T-helper 1 cell (primary cell): ENCODE data around the gene TNFAIP8L2.
A peak's percentile ranks its signal among the peaks of the same experiment; 100 is the strongest.

Experiments
- DNase-seq, 5 donors: peaks; one replicate each; pipeline ENCODE4 v3.0.0-alpha.2; 2012 to 2020
- total RNA-seq, 4 donors: gene quantifications; one replicate each; lab custom pipeline; 2026; lab: John Stamatoyannopoulos, UW

The TNFAIP8L2 gene
- total RNA-seq: 1.1 to 7.9 (median 4.7) reads per million in 4 donors

- DNase-seq: peak; percentile 54 to 84 (median 63)
These were observed at the start of gene TNFAIP8L2 for GRCh38 chr1:151156515-151156819. TNFAIP8L2 (plus strand) TSS chr1:151156649; CDS start chr1:151158698, 2,049 bp downstream.

GRCh38 chr1:151106894-151107293 lies 49.6 kb upstream of the TNFAIP8L2 start:
- DNase-seq: no peak

- no peak for DNase-seq
These were observed 48.1 kb upstream of the TNFAIP8L2 start for GRCh38 chr1:151108331-151108730.

- DNase-seq: no peak
These were observed 42.6 kb upstream of the TNFAIP8L2 start for GRCh38 chr1:151113877-151114276.

- no peak for DNase-seq
These were observed 31.6 kb upstream of the TNFAIP8L2 start for GRCh38 chr1:151124763-151125403.

GRCh38 chr1:151128800-151129199 lies 27.6 kb upstream of the TNFAIP8L2 start:
- DNase-seq: no peak

- peak; percentile 38 to 80 (median 61) for DNase-seq
These were observed 25.4 kb upstream of the TNFAIP8L2 start for GRCh38 chr1:151130987-151131586.

GRCh38 chr1:151131701-151132334 lies 24.6 kb upstream of the TNFAIP8L2 start:
- DNase-seq: no peak

GRCh38 chr1:151132335-151133017 lies 24.0 kb upstream of the TNFAIP8L2 start:
- DNase-seq: no peak

GRCh38 chr1:151133018-151133806 lies 23.2 kb upstream of the TNFAIP8L2 start:
- DNase-seq: no peak

- no peak for DNase-seq
These were observed 22.1 kb upstream of the TNFAIP8L2 start for GRCh38 chr1:151134396-151134795.

- DNase-seq: no peak
These were observed 21.5 kb upstream of the TNFAIP8L2 start for GRCh38 chr1:151134991-151135390.

GRCh38 chr1:151135433-151136385 lies 20.7 kb upstream of the TNFAIP8L2 start:
- no peak for DNase-seq

- DNase-seq: no peak
These were observed 18.7 kb upstream of the TNFAIP8L2 start for GRCh38 chr1:151137789-151138188.

- no peak for DNase-seq
These were observed 13.9 kb upstream of the TNFAIP8L2 start for GRCh38 chr1:151142411-151143056.

GRCh38 chr1:151143057-151143435 lies 13.4 kb upstream of the TNFAIP8L2 start:
- DNase-seq: no peak

- DNase-seq: no peak
These were observed 12.5 kb upstream of the TNFAIP8L2 start for GRCh38 chr1:151143986-151144385.

- no peak for DNase-seq
These were observed 11.8 kb upstream of the TNFAIP8L2 start for GRCh38 chr1:151144474-151145303.

GRCh38 chr1:151145304-151146071 lies 11.0 kb upstream of the TNFAIP8L2 start:
- no peak for DNase-seq
